22Rv1 (cell line): ENCODE measurements around the gene ARHGEF17.

ENCODE experiments used
- ZFX ChIP-seq: fragments of 450-650 bp; IDR thresholded peaks from 2 replicates; pipeline ENCODE4 v1.6.1; 2017; ENCODE audit warnings: antibody characterized with exemption, borderline replicate concordance
- TF ChIP-seq, protein P1 (sequence below): fragments of 450-650 bp; IDR thresholded peaks from 2 replicates; pipeline ENCODE4 v1.5.1; 2017; ENCODE audit warnings: mild to moderate bottlenecking

DNA sequence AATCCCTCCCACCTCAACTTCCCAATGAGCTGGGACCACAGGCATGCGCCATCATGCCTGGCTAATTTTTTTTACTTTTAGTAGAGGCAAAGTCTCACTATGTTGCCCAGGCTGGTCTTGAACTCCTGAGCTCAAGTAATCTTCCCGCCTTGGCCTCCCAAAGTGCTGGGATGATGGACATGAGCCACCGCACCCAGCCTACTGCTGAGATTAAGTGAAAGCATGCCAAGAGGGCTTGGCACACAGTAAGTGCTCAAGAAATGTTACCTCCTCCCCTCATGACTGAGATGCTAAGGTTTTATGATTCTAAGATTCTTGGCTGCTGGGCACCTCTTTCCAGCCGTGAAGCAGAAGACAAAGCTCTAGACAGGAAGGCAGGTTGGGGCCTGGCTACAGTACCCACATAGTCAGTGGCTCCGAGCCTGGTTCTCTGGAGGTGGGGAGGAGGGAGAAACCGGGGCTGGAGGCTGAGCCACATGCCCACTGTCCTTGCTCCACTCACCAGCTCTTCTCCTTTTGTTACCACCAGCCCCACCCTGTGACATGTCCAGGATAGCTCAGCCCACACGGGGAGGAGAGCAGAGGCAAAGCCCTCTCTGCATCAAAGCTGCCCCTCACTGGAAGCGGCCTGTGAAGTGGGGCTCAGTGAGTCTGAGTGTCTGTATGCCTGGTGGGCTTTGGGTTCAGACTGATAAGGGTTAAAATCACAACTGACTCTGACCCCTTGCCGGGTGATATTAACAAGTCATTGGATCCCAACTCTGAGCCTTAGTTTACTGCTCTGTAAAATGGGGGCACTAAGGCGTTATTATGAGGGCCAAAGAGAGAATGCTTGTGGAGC lies 12.9 kb downstream of the ARHGEF17 start:
- TF ChIP-seq, protein P1, sequence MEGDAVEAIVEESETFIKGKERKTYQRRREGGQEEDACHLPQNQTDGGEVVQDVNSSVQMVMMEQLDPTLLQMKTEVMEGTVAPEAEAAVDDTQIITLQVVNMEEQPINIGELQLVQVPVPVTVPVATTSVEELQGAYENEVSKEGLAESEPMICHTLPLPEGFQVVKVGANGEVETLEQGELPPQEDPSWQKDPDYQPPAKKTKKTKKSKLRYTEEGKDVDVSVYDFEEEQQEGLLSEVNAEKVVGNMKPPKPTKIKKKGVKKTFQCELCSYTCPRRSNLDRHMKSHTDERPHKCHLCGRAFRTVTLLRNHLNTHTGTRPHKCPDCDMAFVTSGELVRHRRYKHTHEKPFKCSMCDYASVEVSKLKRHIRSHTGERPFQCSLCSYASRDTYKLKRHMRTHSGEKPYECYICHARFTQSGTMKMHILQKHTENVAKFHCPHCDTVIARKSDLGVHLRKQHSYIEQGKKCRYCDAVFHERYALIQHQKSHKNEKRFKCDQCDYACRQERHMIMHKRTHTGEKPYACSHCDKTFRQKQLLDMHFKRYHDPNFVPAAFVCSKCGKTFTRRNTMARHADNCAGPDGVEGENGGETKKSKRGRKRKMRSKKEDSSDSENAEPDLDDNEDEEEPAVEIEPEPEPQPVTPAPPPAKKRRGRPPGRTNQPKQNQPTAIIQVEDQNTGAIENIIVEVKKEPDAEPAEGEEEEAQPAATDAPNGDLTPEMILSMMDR: no peak
- TF ChIP-seq ZFX: no peak
